IMR-90 (cell line): ENCODE results near the gene PRR33. TPM values are rescaled to one million over a fixed set of nuclear protein-coding genes. Genes with fewer than 3 reads are reported as not detected.

Experiments
- ATAC-seq: fragments of 200-7000 bp; cut with Tn5 transposase; 2 replicates; pipeline ENCODE4 v1.9.1; 2020; ENCODE audit warnings: low read depth, mild to moderate bottlenecking, moderate library complexity
- BruUV-seq: library from RNA; stranded (reverse); fragments of 400-500 nt; replicated peaks from 2 replicates; lab custom pipeline; 2021; lab: Mats Ljungman, UMichigan
- CTCF ChIA-PET: fragments of 300-600 bp; formaldehyde crosslinking; extraction: SDS; loops from one replicate; lab custom pipeline; 2021; ENCODE audit warnings: antibody characterized with exemption; lab: Yijun Ruan, JAX
- POLR2A ChIA-PET: fragments of 300-600 bp; sonication (Branson Sonifier 250); formaldehyde crosslinking; loops from one replicate; lab custom pipeline; 2022; ENCODE audit warnings: antibody characterized with exemption; ENCODE audit not compliant: unreplicated experiment; lab: Charles Lee
- DNase-seq: peaks from one replicate; pipeline ENCODE4 v3.0.0; 2013
- H2AFZ ChIP-seq: replicated peaks from 2 replicates; pipeline ENCODE3; 2013; ENCODE audit warnings: low read length, mild to moderate bottlenecking; ENCODE audit not compliant: poor library complexity
- H2AK5ac ChIP-seq: 2 replicates; pipeline ENCODE4 v1.6.1; 2013; ENCODE audit warnings: low read depth, low read length, inconsistent platforms
- H2AK9ac ChIP-seq: replicated peaks from 2 replicates; pipeline ENCODE3; 2013; ENCODE audit warnings: mild to moderate bottlenecking, low read depth, low read length, moderate library complexity; ENCODE audit not compliant: poor library complexity
- H2BK120ac ChIP-seq: 2 replicates; pipeline ENCODE4 v1.6.1; 2013; ENCODE audit warnings: low read depth, low read length, inconsistent platforms
- H2BK15ac ChIP-seq: 3 replicates; pipeline ENCODE4 v1.6.1; 2013; ENCODE audit warnings: low read depth, low read length, inconsistent platforms
- H2BK20ac ChIP-seq: 2 replicates; pipeline ENCODE4 v1.6.1; 2013; ENCODE audit warnings: low read depth, mild to moderate bottlenecking, inconsistent platforms, low read length, moderate library complexity
- H2BK5ac ChIP-seq: 2 replicates; pipeline ENCODE4 v1.6.1; 2013; ENCODE audit warnings: mild to moderate bottlenecking, low read depth, low read length, inconsistent platforms; ENCODE audit not compliant: poor library complexity, severe bottlenecking
- H3K14ac ChIP-seq: replicated peaks from 2 replicates; pipeline ENCODE4 v1.6.1; 2013; ENCODE audit warnings: low read depth, low read length, inconsistent platforms
- H3K18ac ChIP-seq: 2 replicates; pipeline ENCODE4 v1.6.1; 2013; ENCODE audit warnings: low read depth, low read length, control low read depth
- H3K23ac ChIP-seq: 2 replicates; pipeline ENCODE4 v1.6.1; 2013; ENCODE audit warnings: low read depth, low read length, inconsistent platforms
- H3K27ac ChIP-seq: 2 replicates; pipeline ENCODE4 v1.5.1; 2013; ENCODE audit warnings: mild to moderate bottlenecking, control low read depth, low read length; ENCODE audit not compliant: insufficient read depth
- H3K27me3 ChIP-seq: 2 replicates; pipeline ENCODE4 v1.6.1; 2013; ENCODE audit warnings: low read length; ENCODE audit not compliant: control insufficient read depth, insufficient read depth
- H3K36me3 ChIP-seq: 2 replicates; pipeline ENCODE4 v1.6.1; 2013; ENCODE audit warnings: low read length, mixed read lengths; ENCODE audit not compliant: control insufficient read depth, insufficient read depth
- H3K4ac ChIP-seq: 2 replicates; pipeline ENCODE4 v1.6.1; 2013; ENCODE audit warnings: low read depth, low read length, inconsistent platforms
- H3K4me1 ChIP-seq: 2 replicates; pipeline ENCODE4 v1.6.1; 2013; ENCODE audit warnings: low read length, mixed read lengths; ENCODE audit not compliant: control insufficient read depth, insufficient read depth
- H3K4me2 ChIP-seq: 2 replicates; pipeline ENCODE4 v1.6.1; 2013; ENCODE audit warnings: low read depth, mild to moderate bottlenecking, control low read depth, low read length, moderate library complexity
- H3K4me3 ChIP-seq: 2 replicates; pipeline ENCODE4 v1.5.1; 2013; ENCODE audit warnings: low read depth, mild to moderate bottlenecking, control low read depth, low read length, moderate library complexity; ENCODE audit not compliant: insufficient read depth
- H3K56ac ChIP-seq: 2 replicates; pipeline ENCODE4 v1.6.1; 2013; ENCODE audit warnings: low read length, inconsistent platforms; ENCODE audit not compliant: insufficient read depth; ENCODE audit errors: extremely low read depth
- H3K79me1 ChIP-seq, 2 experiments: 2 replicates each; pipeline ENCODE4 v1.6.1; 2013; ENCODE audit warnings: low read length in 2 of 2, inconsistent platforms in 1 of 2, low read depth in 1 of 2
- H3K9ac ChIP-seq: 2 replicates; pipeline ENCODE4 v1.6.1; 2013; ENCODE audit warnings: low read depth, low read length, control low read depth
- H3K9me1 ChIP-seq: 2 replicates; pipeline ENCODE4 v1.6.1; 2013; ENCODE audit warnings: low read length, inconsistent platforms; ENCODE audit not compliant: insufficient read depth
- H3K9me3 ChIP-seq: 2 replicates; pipeline ENCODE4 v1.6.1; 2013; ENCODE audit warnings: low read length; ENCODE audit not compliant: control insufficient read depth, insufficient read depth
- H4K20me1 ChIP-seq: 2 replicates; pipeline ENCODE4 v1.6.1; 2013; ENCODE audit warnings: low read length, inconsistent platforms; ENCODE audit not compliant: insufficient read depth
- H4K5ac ChIP-seq: 2 replicates; pipeline ENCODE4 v1.6.1; 2013; ENCODE audit warnings: mild to moderate bottlenecking, low read depth, low read length, control low read depth
- H4K8ac ChIP-seq, 2 experiments: 2 replicates each; pipeline ENCODE4 v1.6.1; 2013; ENCODE audit warnings: low read depth in 2 of 2, low read length in 2 of 2, control low read depth in 1 of 2, inconsistent platforms in 1 of 2
- H4K91ac ChIP-seq: 2 replicates; pipeline ENCODE4 v1.6.1; 2013; ENCODE audit warnings: low read depth, low read length, inconsistent platforms; ENCODE audit not compliant: insufficient read depth
- CEBPB ChIP-seq: IDR thresholded peaks from 2 replicates; pipeline ENCODE4 v1.6.1; 2012; ENCODE audit warnings: low read depth, low read length, improper control_type of control experiment
- MAZ ChIP-seq: IDR thresholded peaks from 2 replicates; pipeline ENCODE4 v1.6.1; 2012; ENCODE audit warnings: low read depth, mild to moderate bottlenecking, low read length, improper control_type of control experiment, moderate library complexity, borderline replicate concordance
- NFE2L2 ChIP-seq: fragments of 150-350 bp; IDR thresholded peaks from 2 replicates; pipeline ENCODE4 v1.6.1; 2016; ENCODE audit warnings: low read depth, mild to moderate bottlenecking, low read length
- POLR2A ChIP-seq: IDR thresholded peaks from 2 replicates; pipeline ENCODE4 v1.6.1; 2012; ENCODE audit warnings: mild to moderate bottlenecking, low read depth, low read length
- RAD21 ChIP-seq: IDR thresholded peaks from 2 replicates; pipeline ENCODE4 v1.6.1; 2012; ENCODE audit warnings: low read length, improper control_type of control experiment
- SMC3 ChIP-seq: fragments of 150-350 bp; IDR thresholded peaks from 2 replicates; pipeline ENCODE4 v1.6.1; 2016; ENCODE audit warnings: low read depth, mild to moderate bottlenecking, antibody characterized with exemption, low read length, moderate library complexity
- WGBS, 2 experiments: methylation state at CpG; one replicate each; pipeline versions ENCODE4 v1.1.5 to v1.1.7; 2013; ENCODE audit warnings: missing lambda C conversion rate in 2 of 2; ENCODE audit not compliant: insufficient read length in 1 of 2; ENCODE audit errors: extremely low coverage in 2 of 2; 5-methylcytosine and 5-hydroxymethylcytosine counted together
- dilution Hi-C: fragments of 300-500 bp; cut with HindIII; formaldehyde crosslinking; loops from one replicate; pipeline ENCODE4 v1.14.3; 2018; ENCODE audit warnings: low sequenced_read_pairs; ENCODE audit not compliant: unreplicated experiment
- in situ Hi-C: fragments of 300-500 bp; cut with MboI; formaldehyde crosslinking; loops from 3 replicates; pipeline ENCODE4 v1.14.3; 2019; ENCODE audit warnings: low sequenced_read_pairs, inconsistent platforms, mixed read lengths
- intact Hi-C: fragments of 100-400 bp; cut with micrococcal nuclease; formaldehyde crosslinking; loops from 2 replicates; pipeline ENCODE4 v1.10.0; 2022
- polyA plus RNA-seq, 3 experiments: library from polyadenylated mRNA; depleted of rRNA; stranded (reverse); fragments of >200 nt; gene quantifications; 2 replicates each; pipeline ENCODE4 v1.2.3, GENCODE V29; 2012; ENCODE audit warnings: low replicate concordance in 1 of 3
- total RNA-seq: library from RNA; depleted of rRNA; stranded (reverse); fragments of >200 nt; gene quantifications from 2 replicates; pipeline ENCODE4 v1.2.3, GENCODE V29; 2012
- TF ChIP-seq, protein P1 (sequence below): conservative IDR thresholded peaks from 2 replicates; pipeline ENCODE4 v1.5.1; 2012; ENCODE audit warnings: mild to moderate bottlenecking, low read depth, low read length, improper control_type of control experiment

The PRR33 gene
- total and polyA plus RNA-seq, 2 of the 4 experiments (the other 2 are of a cell fraction): not detected

DNA sequence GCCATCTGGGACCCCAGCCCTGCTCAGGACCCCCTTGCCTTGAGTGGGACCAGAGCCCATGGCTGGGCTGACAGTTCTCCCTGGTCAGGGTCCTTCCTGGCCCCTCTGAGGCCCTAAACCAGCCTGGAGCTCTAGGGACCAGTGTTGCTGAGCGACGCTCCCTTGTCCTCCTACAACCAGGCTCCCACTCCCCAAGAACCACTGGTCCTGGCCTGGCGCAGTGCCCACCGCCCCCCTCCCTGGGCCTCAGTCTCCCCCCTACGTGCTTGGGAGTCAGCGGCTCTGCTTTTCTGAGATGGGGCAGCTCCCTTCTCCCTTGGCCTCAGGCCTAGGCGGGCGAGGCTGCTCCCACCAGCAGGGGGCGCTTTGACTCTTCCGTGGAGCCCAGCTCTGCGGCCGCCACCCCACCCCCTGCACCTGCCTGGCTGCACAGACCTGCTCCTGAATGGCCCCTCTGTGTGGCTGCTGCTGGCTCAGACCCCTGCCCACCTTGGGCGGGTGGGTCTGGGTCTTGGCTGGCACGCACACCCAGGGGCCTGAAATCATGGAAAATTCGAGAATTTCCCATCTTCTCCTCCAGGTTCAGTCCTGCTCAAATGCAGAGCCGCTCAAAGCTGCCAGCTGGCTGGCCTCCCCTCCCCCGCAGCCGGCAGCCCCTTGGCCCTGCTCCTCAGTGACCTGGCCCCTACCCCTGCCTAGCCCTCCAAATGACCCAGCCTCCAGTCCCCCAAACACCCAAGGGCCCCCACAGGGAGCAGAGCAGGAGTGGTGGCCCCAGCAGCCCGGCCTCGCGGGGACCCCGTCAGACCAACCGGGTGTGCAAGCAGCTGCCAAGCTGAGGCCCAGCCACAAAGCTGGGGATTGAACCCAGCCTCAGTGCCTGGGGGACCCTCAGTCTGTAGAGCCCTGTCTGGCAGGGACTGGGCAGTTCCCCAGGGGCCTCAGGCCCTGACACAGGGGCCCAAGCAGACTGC is 9.1 kb downstream of the PRR33 start:
- Histone ChIP-seq H4K5ac (no peak overlapping the region), H4K91ac (no peak overlapping the region), H2BK5ac (no peak overlapping the region), H3K4me3 (no peak overlapping the region), H3K9me3 (no peaks in the 10 kb centered on the region), H3K36me3 (no peaks in the 10 kb centered on the region), H3K27ac (no peak overlapping the region), H3K4ac (no peak overlapping the region), H4K20me1 (no peaks in the 10 kb centered on the region), H3K9me1 (no peaks in the 10 kb centered on the region), H3K56ac (no peak overlapping the region), H3K4me2 (no peak overlapping the region), H2AFZ (peak overlapping the region; percentile 41), H3K27me3 (peaks cover 19% of the 10 kb centered on the region), H3K9ac (no peak overlapping the region), H2BK15ac (no peak overlapping the region), H2AK5ac (no peak overlapping the region), H3K23ac (no peak overlapping the region), H3K18ac (no peak overlapping the region), H4K8ac (no peak overlapping the region), H2BK20ac (no peak overlapping the region), H3K14ac (no peak overlapping the region), H3K4me1 (no peaks in the 10 kb centered on the region), H2AK9ac (no peak overlapping the region), H2BK120ac (no peak overlapping the region), H3K79me1 (no peaks in the 10 kb centered on the region)
- BruUV-seq: no TSS peak
- intact Hi-C loops (loop anchor here (1.0 kb wide), 1 partner anchor 270 kb away; no protein-coding TSS in a partner anchor), in situ Hi-C loops (loop anchor here (5.0 kb wide), 1 partner anchor 270 kb away; no protein-coding TSS in a partner anchor), dilution Hi-C loops (no loop called here)
- POLR2A ChIA-PET: no interaction called here
- peak; percentile 97 for ATAC-seq
- CTCF ChIA-PET: interaction anchor here (0.6 to 1.3 kb wide), 7 partner anchors 13 to 268 kb away, joined by 3 to 5 read pairs (median 3); no protein-coding TSS in a partner anchor
- peak; percentile 41 for DNase-seq
- TF ChIP-seq CEBPB: no peak
- peak; percentile 83 for TF ChIP-seq SMC3
- no peak for TF ChIP-seq NFE2L2
- no peak for TF ChIP-seq POLR2A
- TF ChIP-seq, protein P1, sequence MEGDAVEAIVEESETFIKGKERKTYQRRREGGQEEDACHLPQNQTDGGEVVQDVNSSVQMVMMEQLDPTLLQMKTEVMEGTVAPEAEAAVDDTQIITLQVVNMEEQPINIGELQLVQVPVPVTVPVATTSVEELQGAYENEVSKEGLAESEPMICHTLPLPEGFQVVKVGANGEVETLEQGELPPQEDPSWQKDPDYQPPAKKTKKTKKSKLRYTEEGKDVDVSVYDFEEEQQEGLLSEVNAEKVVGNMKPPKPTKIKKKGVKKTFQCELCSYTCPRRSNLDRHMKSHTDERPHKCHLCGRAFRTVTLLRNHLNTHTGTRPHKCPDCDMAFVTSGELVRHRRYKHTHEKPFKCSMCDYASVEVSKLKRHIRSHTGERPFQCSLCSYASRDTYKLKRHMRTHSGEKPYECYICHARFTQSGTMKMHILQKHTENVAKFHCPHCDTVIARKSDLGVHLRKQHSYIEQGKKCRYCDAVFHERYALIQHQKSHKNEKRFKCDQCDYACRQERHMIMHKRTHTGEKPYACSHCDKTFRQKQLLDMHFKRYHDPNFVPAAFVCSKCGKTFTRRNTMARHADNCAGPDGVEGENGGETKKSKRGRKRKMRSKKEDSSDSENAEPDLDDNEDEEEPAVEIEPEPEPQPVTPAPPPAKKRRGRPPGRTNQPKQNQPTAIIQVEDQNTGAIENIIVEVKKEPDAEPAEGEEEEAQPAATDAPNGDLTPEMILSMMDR: peak; percentile 86
- peak; percentile 67 for TF ChIP-seq MAZ
- peak; percentile 78 for TF ChIP-seq RAD21
- 49% methylated on average over 12 of the region's 23 CpGs; no CpG with 5 or more reads in 1 of the 2 experiments for WGBS, 2 experiments
